ENCODE measurements around the gene EP400.

EP400 gene, protein sequence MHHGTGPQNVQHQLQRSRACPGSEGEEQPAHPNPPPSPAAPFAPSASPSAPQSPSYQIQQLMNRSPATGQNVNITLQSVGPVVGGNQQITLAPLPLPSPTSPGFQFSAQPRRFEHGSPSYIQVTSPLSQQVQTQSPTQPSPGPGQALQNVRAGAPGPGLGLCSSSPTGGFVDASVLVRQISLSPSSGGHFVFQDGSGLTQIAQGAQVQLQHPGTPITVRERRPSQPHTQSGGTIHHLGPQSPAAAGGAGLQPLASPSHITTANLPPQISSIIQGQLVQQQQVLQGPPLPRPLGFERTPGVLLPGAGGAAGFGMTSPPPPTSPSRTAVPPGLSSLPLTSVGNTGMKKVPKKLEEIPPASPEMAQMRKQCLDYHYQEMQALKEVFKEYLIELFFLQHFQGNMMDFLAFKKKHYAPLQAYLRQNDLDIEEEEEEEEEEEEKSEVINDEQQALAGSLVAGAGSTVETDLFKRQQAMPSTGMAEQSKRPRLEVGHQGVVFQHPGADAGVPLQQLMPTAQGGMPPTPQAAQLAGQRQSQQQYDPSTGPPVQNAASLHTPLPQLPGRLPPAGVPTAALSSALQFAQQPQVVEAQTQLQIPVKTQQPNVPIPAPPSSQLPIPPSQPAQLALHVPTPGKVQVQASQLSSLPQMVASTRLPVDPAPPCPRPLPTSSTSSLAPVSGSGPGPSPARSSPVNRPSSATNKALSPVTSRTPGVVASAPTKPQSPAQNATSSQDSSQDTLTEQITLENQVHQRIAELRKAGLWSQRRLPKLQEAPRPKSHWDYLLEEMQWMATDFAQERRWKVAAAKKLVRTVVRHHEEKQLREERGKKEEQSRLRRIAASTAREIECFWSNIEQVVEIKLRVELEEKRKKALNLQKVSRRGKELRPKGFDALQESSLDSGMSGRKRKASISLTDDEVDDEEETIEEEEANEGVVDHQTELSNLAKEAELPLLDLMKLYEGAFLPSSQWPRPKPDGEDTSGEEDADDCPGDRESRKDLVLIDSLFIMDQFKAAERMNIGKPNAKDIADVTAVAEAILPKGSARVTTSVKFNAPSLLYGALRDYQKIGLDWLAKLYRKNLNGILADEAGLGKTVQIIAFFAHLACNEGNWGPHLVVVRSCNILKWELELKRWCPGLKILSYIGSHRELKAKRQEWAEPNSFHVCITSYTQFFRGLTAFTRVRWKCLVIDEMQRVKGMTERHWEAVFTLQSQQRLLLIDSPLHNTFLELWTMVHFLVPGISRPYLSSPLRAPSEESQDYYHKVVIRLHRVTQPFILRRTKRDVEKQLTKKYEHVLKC (N-terminal part only)

DNA sequence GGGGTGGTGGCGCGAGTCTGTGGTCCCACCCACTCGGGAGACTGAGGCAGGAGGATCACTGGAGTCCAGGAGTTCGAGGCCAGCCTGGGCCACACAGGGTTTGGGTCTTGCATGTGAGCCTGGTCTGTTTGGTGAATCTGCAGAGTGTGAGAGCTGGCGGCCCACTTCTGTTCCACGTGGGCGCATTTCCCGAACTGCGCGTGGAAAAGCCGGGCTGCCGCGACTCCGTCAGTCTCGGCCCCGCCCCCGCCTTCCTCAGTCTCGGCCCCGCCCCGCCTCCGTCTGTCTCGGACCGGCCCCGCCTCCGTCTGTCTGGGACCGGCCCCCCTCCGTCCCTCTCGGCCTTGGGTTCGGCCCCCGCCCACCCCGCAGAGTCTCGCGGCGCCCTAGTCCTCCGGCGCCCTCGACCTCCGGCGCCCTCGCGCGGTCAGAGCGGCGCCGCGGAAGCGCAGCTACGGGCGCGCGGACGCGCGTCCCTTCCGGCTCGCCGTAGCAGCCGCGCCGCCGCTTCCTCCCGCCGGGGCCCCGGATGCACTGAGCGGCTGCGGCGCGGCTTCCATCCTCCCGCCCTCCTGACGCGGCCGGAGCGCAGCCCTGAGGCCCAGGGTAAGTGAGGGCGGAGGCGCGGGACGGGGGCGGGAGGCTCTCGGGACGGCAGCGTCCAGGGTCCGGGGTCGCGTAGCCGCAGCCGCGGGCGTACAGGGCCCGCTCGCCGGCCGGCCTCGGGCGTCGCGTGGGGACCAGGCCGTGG, at the start of gene EP400:
EP400 (plus strand) TSS at position 512 of the 751 bp plus-strand sequence. CDS start 10,678 bp downstream, outside the sequence.
- DNase-seq, result peak; percentile 86

DNA sequence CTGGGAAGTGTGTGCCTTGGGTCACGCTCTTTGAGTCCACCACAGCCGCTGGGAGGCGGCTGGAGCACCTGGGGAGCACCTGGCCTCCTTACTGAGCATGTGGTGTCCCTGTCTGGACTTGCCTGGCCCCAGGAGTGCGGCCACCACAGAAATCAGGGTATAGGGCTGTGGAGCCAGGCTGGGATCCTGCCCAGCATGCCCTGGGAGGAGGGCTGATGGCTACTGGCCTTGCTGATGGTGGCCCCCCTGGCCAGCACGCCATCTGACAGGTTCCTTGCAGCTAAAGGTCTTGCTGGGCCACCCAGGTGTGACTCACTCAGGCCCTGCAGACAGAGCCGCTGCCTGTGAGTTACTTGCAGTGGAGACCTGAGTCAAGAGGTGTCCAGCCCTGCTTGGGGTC, 49.3 kb upstream of the EP400 start:
- DNase-seq, result no peak

- DNase-seq, result no peak
Observed at GRCh38 chr12:131901431-131902331, 48.1 kb upstream of the EP400 start.

DNA sequence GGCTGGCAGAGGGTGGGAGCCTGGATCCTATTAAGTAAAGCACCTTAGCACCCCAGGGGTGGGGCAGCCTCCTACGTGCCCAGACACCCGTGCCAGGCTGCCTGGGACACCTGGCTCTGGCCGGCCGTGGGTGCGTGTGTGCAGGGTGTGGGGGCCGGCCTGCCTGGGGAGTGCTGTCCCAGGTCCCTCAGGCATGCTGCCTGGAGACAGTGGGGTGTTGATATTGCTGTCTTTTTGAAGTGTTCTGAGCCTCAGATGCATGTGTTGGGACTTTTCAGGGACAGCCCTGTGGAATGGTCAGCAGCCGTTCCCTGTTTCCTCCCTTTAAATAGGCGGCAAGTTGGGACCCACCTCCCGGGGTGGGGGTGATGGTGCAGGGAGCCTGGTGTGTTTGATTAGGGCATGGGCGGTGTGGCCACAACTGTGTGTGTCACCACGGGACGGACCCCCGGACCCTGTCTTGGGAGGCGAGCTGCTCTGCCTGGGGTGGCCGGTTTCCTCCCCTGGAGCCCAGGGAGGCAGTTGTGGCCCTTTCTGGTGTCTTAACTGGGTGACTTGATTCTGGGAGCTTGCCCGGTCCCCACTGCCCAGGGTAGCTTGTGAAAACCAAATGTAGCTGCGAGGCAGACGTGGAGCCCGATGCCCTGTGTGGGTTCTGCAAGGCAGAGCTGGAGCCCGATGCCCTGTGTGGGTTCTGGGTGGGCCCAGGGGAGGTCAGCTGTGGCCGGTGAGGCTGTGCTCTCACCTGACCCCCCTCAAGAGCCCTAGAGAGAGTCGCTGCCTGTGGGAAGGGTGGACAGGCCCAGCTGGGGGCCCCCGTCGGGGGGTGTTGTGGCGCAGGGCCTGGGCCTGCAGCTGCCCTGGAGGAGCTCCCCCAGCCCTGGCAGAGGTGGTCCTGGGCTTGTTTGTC, 47.2 kb upstream of the EP400 start:
- DNase-seq, result no peak

- DNase-seq, result no peak
Observed at GRCh38 chr12:131903270-131904255, 46.2 kb upstream of the EP400 start.

GRCh38 chr12:131904346-131904745, 45.4 kb upstream of the EP400 start:
- DNase-seq, result no peak

GRCh38 chr12:131905081-131905629, 44.6 kb upstream of the EP400 start:
- no peak for DNase-seq

DNA sequence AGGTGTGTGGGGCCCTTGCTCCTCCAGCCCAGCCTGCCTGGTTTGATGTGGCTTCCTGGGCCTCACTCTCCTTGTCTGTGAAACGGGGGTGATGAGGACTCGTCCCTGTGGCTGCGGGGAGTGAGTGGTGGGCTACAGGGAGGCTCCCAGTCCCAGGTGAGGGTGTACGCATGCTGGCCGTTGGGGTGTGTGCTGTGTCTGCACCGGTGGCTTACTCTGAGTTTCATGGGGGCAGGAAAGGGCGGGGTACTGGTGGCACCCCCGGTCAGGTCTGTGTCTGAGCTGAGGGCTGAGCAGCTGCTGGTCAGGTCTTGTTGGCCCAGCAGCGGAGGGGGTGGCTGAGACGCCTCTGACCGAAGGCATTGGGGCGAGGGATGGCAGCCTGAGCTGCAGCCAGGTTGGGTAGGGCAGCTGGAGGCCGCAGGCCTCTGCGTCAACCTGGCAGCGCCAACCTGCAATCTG, 44.1 kb upstream of the EP400 start:
- DNase-seq, result no peak

DNA sequence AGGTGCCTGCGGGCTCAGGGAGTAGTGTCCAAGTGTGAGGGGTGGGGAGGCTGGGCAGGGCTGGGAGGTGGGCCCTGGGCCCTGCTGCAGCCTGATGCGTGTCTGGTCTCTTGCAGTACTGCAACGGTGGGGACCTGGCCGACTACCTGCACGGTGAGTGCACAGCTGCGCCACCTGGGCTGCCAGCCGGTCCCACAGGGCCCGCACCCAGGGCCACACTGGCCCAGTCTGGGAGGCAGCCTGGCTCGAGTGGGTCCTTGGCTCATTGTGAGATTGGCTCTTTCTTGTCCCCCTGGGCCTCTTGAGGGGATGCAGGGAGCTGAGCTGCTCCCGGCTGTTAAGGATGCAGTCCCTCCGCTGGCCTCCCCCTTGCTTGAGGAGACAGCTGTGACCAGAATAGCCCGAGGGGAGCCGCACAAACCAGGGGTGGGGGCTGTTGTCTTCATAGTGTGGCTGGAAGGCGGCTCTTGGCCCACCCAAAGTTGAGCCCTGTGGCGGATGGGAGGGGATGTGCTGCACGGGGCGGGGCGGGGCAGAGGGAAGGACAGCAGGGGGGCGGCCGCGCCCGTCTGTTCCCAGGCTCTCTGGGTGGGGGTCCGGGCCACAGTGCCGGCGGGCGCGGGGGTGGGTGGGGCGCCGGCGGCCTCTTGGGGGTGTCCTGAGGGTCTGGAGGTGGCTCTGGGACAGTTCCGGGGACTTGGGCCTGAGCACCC, 42.2 kb upstream of the EP400 start:
- no peak for DNase-seq

DNA sequence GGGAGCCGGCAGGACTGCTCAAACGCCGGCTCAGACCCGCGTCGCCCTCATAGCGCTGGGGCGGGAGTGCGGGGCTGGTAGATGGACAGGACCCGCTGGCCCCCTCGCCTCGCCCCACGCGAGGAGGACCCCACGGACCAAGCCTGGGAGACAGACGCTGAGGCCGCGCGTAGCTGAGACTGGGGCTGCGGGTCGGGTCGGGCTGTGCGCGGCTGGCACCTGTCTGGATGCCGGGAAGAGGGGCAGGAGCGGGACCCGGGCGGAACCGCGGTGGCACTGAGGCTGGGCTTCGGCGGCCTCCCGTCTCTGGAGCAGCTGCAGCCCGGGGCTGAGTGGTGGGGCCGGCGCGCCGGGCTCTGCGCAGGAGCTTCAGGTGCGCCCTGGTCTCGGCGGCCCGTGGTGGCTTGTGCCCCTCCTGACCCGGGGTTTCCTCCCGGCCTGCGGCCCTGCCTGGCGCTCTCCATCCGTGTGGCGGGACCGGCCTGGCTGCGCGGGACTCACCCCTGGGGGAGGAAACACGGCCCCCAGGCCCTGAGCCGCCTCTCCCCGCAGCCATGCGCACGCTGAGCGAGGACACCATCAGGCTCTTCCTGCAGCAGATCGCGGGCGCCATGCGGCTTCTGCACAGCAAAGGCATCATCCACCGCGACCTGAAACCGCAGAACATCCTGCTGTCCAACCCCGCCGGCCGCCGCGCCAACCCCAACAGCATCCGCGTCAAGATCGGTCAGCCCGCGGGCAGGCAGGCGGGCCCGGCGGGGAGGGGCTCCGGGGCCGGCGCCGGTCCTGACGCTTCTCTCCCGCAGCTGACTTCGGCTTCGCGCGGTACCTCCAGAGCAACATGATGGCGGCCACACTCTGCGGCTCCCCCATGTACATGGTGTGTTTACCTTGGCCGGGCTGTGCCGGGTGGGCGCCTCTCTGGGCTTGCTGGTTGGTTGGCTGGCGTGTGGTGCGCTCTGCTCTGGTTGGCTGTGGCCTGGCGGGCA, 41.4 kb upstream of the EP400 start:
- DNase-seq, result no peak

DNA sequence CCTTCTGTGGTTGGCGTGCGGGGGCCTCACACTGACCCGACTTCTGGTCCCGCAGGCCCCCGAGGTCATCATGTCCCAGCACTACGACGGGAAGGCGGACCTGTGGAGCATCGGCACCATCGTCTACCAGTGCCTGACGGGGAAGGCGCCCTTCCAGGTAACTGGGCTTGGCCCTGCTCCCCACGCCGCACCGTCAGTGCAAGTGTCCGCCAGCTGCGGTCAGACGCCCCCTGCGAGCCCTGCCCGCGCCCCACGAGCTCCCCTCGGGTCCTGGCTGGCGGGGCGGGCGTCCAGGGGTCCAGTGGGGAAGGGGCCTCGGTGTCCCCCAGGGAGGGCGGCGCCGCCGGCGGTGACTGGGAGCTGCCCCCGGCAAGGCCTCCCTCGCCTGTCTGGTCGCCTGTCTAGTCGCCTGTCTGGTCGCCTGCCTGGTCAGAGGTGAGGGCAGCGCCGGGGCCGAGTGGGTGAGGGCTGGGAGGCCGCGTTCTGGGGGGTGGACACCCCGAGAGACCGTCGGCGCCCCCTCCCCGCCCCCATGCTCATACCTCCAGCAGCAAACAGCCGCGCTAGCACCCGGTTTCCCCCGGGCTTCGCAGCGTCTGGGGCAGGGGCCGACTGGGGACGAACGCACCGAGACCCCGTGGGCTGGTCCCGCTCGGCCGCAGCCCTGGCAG, 40.5 kb upstream of the EP400 start:
- no peak for DNase-seq

GRCh38 chr12:131909752-131910219, 40.0 kb upstream of the EP400 start:
- DNase-seq, result no peak

GRCh38 chr12:131910302-131911027, 39.3 kb upstream of the EP400 start:
- no peak for DNase-seq

GRCh38 chr12:131911028-131911650, 38.6 kb upstream of the EP400 start:
- no peak for DNase-seq

Measured in NCI-H2171 treated with DMSO at 0.1 percent for 48 hours (cell line).